ENCODE measurements around the gene ZSCAN20. TPM values are rescaled to one million over a fixed set of nuclear protein-coding genes. Genes with fewer than 3 reads are reported as not detected.

Gene ZSCAN20
- total RNA-seq, 4 donors from 2014 or later = 5.1 to 8.2 (median 7.0) TPM

DNA sequence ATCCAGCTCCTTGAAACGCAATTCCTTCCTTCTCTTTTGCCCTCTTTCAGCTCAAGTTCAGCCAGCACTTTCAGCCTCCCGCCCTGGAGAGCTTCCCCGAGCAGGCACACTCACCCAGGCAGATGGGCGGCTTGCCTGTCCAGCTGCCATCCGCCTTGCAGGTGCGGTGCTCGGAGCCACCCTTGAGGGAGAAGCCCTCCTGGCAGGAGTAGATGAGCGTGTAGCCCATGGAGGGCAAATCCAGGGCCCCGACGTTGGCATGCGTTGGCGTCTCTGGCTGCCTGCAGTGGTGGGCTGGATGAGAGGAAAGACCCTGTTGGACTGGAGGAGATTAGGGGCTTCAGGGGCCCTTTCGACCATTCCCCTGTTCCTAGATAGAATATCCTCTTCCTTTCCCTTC, 60.5 kb downstream of the ZSCAN20 start:
- TF ChIP-seq, protein P1, sequence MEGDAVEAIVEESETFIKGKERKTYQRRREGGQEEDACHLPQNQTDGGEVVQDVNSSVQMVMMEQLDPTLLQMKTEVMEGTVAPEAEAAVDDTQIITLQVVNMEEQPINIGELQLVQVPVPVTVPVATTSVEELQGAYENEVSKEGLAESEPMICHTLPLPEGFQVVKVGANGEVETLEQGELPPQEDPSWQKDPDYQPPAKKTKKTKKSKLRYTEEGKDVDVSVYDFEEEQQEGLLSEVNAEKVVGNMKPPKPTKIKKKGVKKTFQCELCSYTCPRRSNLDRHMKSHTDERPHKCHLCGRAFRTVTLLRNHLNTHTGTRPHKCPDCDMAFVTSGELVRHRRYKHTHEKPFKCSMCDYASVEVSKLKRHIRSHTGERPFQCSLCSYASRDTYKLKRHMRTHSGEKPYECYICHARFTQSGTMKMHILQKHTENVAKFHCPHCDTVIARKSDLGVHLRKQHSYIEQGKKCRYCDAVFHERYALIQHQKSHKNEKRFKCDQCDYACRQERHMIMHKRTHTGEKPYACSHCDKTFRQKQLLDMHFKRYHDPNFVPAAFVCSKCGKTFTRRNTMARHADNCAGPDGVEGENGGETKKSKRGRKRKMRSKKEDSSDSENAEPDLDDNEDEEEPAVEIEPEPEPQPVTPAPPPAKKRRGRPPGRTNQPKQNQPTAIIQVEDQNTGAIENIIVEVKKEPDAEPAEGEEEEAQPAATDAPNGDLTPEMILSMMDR (IDR thresholded peaks at IDR 0.05) = no peak
- TF ChIP-seq POLR2A (IDR thresholded peaks at IDR 0.05) = no peak
- DNase-seq = no peak
- Histone ChIP-seq H3K4me1 (no peaks in the 10 kb centered on the region), H3K27me3 (no peaks in the 10 kb centered on the region), H3K9me3 (no peaks in the 10 kb centered on the region), H3K36me3 (no peaks in the 10 kb centered on the region), H3K27ac (no peak overlapping the region), H3K4me3 (replicated peaks in 1 of 3) (no peak overlapping the region)
- WGBS, 2 donors = 92 to 95% methylated on average over 13 of the region's 13 CpGs
- intact Hi-C loops (cut with DNase I) = no loop called here

DNA sequence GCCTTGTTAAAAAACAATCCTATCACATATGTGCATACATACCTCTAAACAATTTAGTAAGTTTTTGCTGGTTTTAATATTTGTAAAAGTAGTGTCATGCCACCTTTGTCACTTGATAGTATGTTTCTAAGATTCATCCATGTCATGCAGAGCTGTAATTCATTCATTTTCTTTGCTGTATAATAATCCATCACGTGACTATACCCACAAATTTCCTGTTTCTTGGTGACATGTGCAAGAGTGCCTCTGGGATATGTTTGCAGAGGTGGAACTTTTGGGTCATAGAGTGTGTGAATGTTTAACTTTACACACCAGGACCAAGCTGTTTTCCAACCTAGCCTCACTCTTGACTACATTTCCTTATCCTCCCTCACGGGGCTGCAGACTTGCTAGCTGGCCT, 62.9 kb downstream of the ZSCAN20 start:
- 73 to 77% methylated on average over 2 of the region's 2 CpGs for WGBS, 2 donors
- H3K9me3 ChIP-seq = no peaks in the 10 kb centered on the region
- no peaks in the 10 kb centered on the region for H3K4me1 ChIP-seq
- no peak overlapping the region for H3K4me3 ChIP-seq (replicated peaks in 1 of 3)
- H3K27me3 ChIP-seq = no peaks in the 10 kb centered on the region
- intact Hi-C loops (cut with DNase I) = no loop called here
- no peak for DNase-seq
- no peak for TF ChIP-seq POLR2A (IDR thresholded peaks at IDR 0.05)
- TF ChIP-seq, protein P1 (IDR thresholded peaks at IDR 0.05) = no peak
- H3K36me3 ChIP-seq = no peaks in the 10 kb centered on the region
- no peak overlapping the region for H3K27ac ChIP-seq

DNA sequence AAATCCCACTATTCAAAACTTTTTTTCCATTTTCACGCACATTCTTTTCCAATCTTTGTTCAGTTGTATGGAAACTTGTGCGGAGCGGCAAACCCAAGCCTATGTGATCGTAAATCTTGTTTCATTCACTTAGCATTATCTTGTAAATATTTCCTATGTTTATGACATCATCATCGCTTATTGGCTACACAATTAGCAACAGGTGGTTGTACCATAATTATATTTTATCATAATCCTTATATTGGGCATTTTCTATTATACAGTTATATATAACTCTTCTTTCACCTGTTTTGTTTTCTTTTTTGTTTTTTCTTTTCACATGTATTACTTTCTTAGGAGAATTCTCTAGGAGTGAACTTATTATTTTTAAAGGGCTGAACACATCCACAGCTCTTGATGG, 65.4 kb downstream of the ZSCAN20 start:
- Histone ChIP-seq H3K36me3 (no peaks in the 10 kb centered on the region), H3K4me1 (no peaks in the 10 kb centered on the region), H3K27me3 (no peaks in the 10 kb centered on the region), H3K27ac (no peak overlapping the region), H3K4me3 (replicated peaks in 1 of 3) (no peak overlapping the region), H3K9me3 (no peaks in the 10 kb centered on the region)
- no peak for DNase-seq
- intact Hi-C loops (cut with DNase I) = no loop called here
- TF ChIP-seq POLR2A (IDR thresholded peaks at IDR 0.05) = no peak
- TF ChIP-seq, protein P1 (IDR thresholded peaks at IDR 0.05) = no peak
- 85 to 97% methylated on average over 5 of the region's 5 CpGs for WGBS, 2 donors

DNA sequence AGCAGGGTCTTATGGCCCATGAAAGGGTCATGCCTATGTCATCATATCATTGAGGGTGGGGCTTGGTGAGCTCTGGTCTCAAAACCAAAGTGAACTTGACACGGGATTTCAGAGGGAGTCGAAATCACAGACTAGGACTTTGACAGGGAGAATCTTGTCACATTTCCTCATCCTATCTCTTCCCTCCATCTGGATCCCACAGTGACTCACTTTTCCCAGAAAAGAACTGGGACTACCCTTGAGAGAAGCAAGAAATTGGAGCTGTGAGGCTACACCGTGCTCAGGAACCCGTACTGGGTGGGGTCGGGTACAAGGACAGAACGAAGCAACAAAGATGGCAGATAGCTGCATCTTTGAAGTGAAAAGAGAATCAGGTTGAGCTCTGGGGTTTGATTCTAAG, 69.5 kb downstream of the ZSCAN20 start:
- Histone ChIP-seq H3K36me3 (no peaks in the 10 kb centered on the region), H3K27ac (no peak overlapping the region), H3K4me1 (no peaks in the 10 kb centered on the region), H3K9me3 (no peaks in the 10 kb centered on the region), H3K4me3 (replicated peaks in 1 of 3) (no peak overlapping the region), H3K27me3 (no peaks in the 10 kb centered on the region)
- intact Hi-C loops (cut with DNase I) = no loop called here
- DNase-seq = no peak
- WGBS, 2 donors = 93% methylated on average over 6 of the region's 6 CpGs
- TF ChIP-seq, protein P1 (IDR thresholded peaks at IDR 0.05) = no peak
- no peak for TF ChIP-seq POLR2A (IDR thresholded peaks at IDR 0.05)

Other genes with a start within 250 kb of the ZSCAN20 start
- gene ZNF362, start 216.2 kb upstream of the ZSCAN20 start, total RNA-seq = 10 to 100 TPM; 20.7 to 44.1 (median 26.7) TPM
- gene A3GALT2, start 151.5 kb upstream of the ZSCAN20 start, total RNA-seq = under 1 TPM in 1 of 4 donors, not detected in 3; 0.89 TPM
- gene PHC2, start 41.5 kb upstream of the ZSCAN20 start, total RNA-seq = 100 to 1,000 TPM in 2 of 4 donors, 10 to 100 TPM in 2; 86.8 to 150 (median 113) TPM